ENCODE data around the gene ZWILCH.

GRCh38 chr15:66515901-66516322 is 10.8 kb downstream of the ZWILCH start:
- TF ChIP-seq CTCF (IDR thresholded peaks at IDR 0.05; ENCODE audit: extremely low read depth in 1 of 2, insufficient read depth in 1 of 2, low read depth in 1 of 2, low read length in 2 of 2) (no peak), FOS (IDR thresholded peaks at IDR 0.05; ENCODE audit: borderline replicate concordance, insufficient read depth, low read length) (peak; percentile 42), POLR2A (IDR thresholded peaks at IDR 0.05; ENCODE audit: low read depth, low read length) (no peak), EZH2 (IDR thresholded peaks at IDR 0.05; ENCODE audit: borderline replicate concordance, low read depth, low read length, severe bottlenecking) (no peak), GATA2 (IDR thresholded peaks at IDR 0.05; ENCODE audit: insufficient read depth, insufficient read length, low read depth, low read length) (no peak), POLR2AphosphoS5 (IDR thresholded peaks at IDR 0.05; ENCODE audit: insufficient read depth, low read depth, low read length) (peak; percentile 37)

Data from endothelial cell of umbilical vein (primary cell).